ENCODE measurements around the gene TICAM2. TPM values are rescaled to one million over a fixed set of nuclear protein-coding genes. Genes with fewer than 3 reads are reported as not detected.

TICAM2 gene
- total RNA-seq, 1 experiment from 2014 or later, result 3.9 TPM

DNA sequence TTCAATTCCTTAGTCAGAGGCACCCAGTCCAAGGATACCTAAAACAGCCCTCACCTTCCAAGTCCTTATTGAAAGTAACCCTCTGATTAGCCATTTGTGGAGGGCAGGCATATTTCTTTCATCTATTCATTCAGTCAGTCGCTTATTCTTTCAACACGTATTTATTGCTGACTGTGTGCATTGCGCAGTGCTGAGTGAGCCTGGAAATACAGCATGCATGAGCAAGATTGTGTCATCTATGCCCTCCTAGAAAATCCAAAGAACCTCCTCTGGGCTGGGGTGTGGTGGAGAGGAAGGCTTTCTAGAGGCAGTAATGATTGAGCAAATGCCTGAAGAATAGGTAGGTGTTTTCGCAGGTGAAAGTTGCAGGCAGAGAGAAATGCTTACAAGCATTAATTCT is 49.2 kb downstream of the TICAM2 start:
- no TSS peak for BruUV-seq (replicated peaks)
- ATAC-seq, result no peak

GRCh38 chr5:115551415-115551814 is 50.9 kb downstream of the TICAM2 start:
- no peak overlapping the region for H3K4me2 ChIP-seq (ENCODE audit: low read length)
- no peaks in the 10 kb centered on the region for H3K27me3 ChIP-seq (ENCODE audit: low read length)
- no TSS peak for BruUV-seq (replicated peaks)
- no peak overlapping the region for H3K9ac ChIP-seq (ENCODE audit: low read length)
- peak overlapping the region; percentile 46; the same call in 1 of the 2 replicates for H2AFZ ChIP-seq (ENCODE audit: low read length)
- intact Hi-C loops (cut with micrococcal nuclease), result loop anchor here (2.0 kb wide), 1 partner anchor 23 kb away; no protein-coding TSS in a partner anchor
- H3F3A ChIP-seq (ENCODE audit: low read length, unreplicated experiment), result no peaks in the 10 kb centered on the region
- ChIA-PET POLR2A (ENCODE audit: unreplicated experiment) (interaction anchor here (0.6 kb wide), 1 partner anchor 91 kb away, joined by 7 read pairs; no protein-coding TSS in a partner anchor), CTCF (no interaction called here)
- TF ChIP-seq, protein P1, sequence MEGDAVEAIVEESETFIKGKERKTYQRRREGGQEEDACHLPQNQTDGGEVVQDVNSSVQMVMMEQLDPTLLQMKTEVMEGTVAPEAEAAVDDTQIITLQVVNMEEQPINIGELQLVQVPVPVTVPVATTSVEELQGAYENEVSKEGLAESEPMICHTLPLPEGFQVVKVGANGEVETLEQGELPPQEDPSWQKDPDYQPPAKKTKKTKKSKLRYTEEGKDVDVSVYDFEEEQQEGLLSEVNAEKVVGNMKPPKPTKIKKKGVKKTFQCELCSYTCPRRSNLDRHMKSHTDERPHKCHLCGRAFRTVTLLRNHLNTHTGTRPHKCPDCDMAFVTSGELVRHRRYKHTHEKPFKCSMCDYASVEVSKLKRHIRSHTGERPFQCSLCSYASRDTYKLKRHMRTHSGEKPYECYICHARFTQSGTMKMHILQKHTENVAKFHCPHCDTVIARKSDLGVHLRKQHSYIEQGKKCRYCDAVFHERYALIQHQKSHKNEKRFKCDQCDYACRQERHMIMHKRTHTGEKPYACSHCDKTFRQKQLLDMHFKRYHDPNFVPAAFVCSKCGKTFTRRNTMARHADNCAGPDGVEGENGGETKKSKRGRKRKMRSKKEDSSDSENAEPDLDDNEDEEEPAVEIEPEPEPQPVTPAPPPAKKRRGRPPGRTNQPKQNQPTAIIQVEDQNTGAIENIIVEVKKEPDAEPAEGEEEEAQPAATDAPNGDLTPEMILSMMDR (conservative IDR thresholded peaks at IDR 0.05; ENCODE audit: low read depth, low read length), result no peak
- TF ChIP-seq EZH2 (IDR thresholded peaks at IDR 0.05; ENCODE audit: low read length, unreplicated experiment), result no peak
- no peak for TF ChIP-seq EZH2phosphoT487 (IDR thresholded peaks at IDR 0.05; ENCODE audit: borderline replicate concordance, low read length)
- no peaks in the 10 kb centered on the region for H3K9me2 ChIP-seq (replicated peaks; ENCODE audit: low read length)
- H4K20me1 ChIP-seq (ENCODE audit: low read length), result no peaks in the 10 kb centered on the region
- H3K27ac ChIP-seq (ENCODE audit: low read length), result no peak overlapping the region
- no peak overlapping the region for H3K4me3 ChIP-seq (ENCODE audit: low read length)
- no peaks in the 10 kb centered on the region for H3K79me2 ChIP-seq (ENCODE audit: low read length)
- ATAC-seq (peak; percentile 90), DNase-seq (peak; percentile 52)
- no peaks in the 10 kb centered on the region for H3K36me3 ChIP-seq (ENCODE audit: low read depth, low read length)
- H3K4me1 ChIP-seq (ENCODE audit: insufficient read depth, low read length), result peaks cover 12% of the 10 kb centered on the region; the same call in 1 of the 2 replicates
- H3K9me3 ChIP-seq (ENCODE audit: low read length), result no peaks in the 10 kb centered on the region

More for the DNA sequence above, 49.2 kb downstream of the TICAM2 start:
- Histone ChIP-seq H3K79me2 (ENCODE audit: low read length) (no peaks in the 10 kb centered on the region), H3F3A (ENCODE audit: low read length, unreplicated experiment) (no peaks in the 10 kb centered on the region), H3K9me3 (ENCODE audit: low read length) (no peaks in the 10 kb centered on the region), H3K9me2 (replicated peaks; ENCODE audit: low read length) (no peaks in the 10 kb centered on the region), H2AFZ (ENCODE audit: low read length) (no peak overlapping the region), H3K4me3 (ENCODE audit: low read length) (no peak overlapping the region), H4K20me1 (ENCODE audit: low read length) (no peaks in the 10 kb centered on the region), H3K4me2 (ENCODE audit: low read length) (no peak overlapping the region), H3K36me3 (ENCODE audit: low read depth, low read length) (no peaks in the 10 kb centered on the region), H3K4me1 (ENCODE audit: insufficient read depth, low read length) (peaks cover 12% of the 10 kb centered on the region; the same call in 1 of the 2 replicates), H3K9ac (ENCODE audit: low read length) (no peak overlapping the region), H3K27ac (ENCODE audit: low read length) (no peak overlapping the region), H3K27me3 (ENCODE audit: low read length) (no peaks in the 10 kb centered on the region)
- intact Hi-C loops (cut with micrococcal nuclease), result no loop called here
- TF ChIP-seq EZH2 (IDR thresholded peaks at IDR 0.05; ENCODE audit: low read length, unreplicated experiment) (no peak), EZH2phosphoT487 (IDR thresholded peaks at IDR 0.05; ENCODE audit: borderline replicate concordance, low read length) (no peak)
- TF ChIP-seq, protein P1 (conservative IDR thresholded peaks at IDR 0.05; ENCODE audit: low read depth, low read length), result no peak
- ChIA-PET POLR2A (ENCODE audit: unreplicated experiment) (no interaction called here), CTCF (no interaction called here)
- no peak for DNase-seq

DNA sequence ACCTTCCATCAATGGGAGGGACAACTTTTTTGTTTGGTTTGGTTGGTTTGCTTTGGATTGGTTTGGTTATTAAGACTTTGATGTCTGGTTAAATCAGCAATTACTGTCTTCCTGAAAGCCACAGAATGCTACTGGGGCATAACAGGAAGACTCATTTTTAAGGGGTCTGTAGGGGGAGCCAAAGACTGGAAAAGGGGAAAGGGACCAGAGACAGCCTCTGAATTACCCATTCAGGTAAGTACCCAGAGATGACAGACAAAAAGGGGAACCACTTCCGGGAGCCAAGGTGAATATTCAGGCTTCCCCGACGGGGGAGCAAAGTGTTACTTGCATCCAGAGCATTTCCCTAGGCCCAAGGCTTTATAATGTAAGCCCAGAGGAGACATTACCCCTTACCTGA is 53.1 kb downstream of the TICAM2 start:
- Histone ChIP-seq H3K36me3 (ENCODE audit: low read depth, low read length) (0 out of 2 replicates have a peak, but pooled peaks cover 4% of the 10 kb centered on the region), H3K9me2 (replicated peaks; ENCODE audit: low read length) (no peaks in the 10 kb centered on the region), H3K9ac (ENCODE audit: low read length) (no peak overlapping the region), H3K4me1 (ENCODE audit: insufficient read depth, low read length) (peaks cover 12% of the 10 kb centered on the region; the same call in 1 of the 2 replicates), H3K79me2 (ENCODE audit: low read length) (peaks cover 3% of the 10 kb centered on the region), H3K9me3 (ENCODE audit: low read length) (peaks cover 6% of the 10 kb centered on the region; the same call in 1 of the 2 replicates), H3K27me3 (ENCODE audit: low read length) (no peaks in the 10 kb centered on the region), H4K20me1 (ENCODE audit: low read length) (no peaks in the 10 kb centered on the region), H3F3A (ENCODE audit: low read length, unreplicated experiment) (no peaks in the 10 kb centered on the region), H3K27ac (ENCODE audit: low read length) (no peak overlapping the region), H3K4me2 (ENCODE audit: low read length) (no peak overlapping the region), H2AFZ (ENCODE audit: low read length) (no peak overlapping the region), H3K4me3 (ENCODE audit: low read length) (no peak overlapping the region)
- no peak for TF ChIP-seq EZH2phosphoT487 (IDR thresholded peaks at IDR 0.05; ENCODE audit: borderline replicate concordance, low read length)
- TF ChIP-seq, protein P1 (conservative IDR thresholded peaks at IDR 0.05; ENCODE audit: low read depth, low read length), result peak; percentile 26; the same call in 1 of the 2 replicates
- ChIA-PET CTCF (no interaction called here), POLR2A (ENCODE audit: unreplicated experiment) (no interaction called here)
- intact Hi-C loops (cut with micrococcal nuclease), result no loop called here
- ATAC-seq, result no peak
- no TSS peak for BruUV-seq (replicated peaks)
- peak; percentile 28 for DNase-seq

Measured in PC-3 (cell line).